Neural progenitor cell (in vitro differentiated cells): ENCODE results near the gene CDH18.

ENCODE experiments used
- EZH2 ChIP-seq: fragments of 200-600 bp; sonication (generic); IDR thresholded peaks from 2 replicates; pipeline ENCODE4 v1.6.1; 2017; ENCODE audit warnings: antibody characterized with exemption, mild to moderate bottlenecking, moderate library complexity
- EZH2phosphoT487 ChIP-seq: fragments of 200-600 bp; sonication (generic); IDR thresholded peaks from 2 replicates; pipeline ENCODE4 v1.6.1; 2017; ENCODE audit warnings: antibody characterized with exemption
- TF ChIP-seq, protein P1 (sequence below): fragments of 200-600 bp; sonication (generic); IDR thresholded peaks from 2 replicates; pipeline ENCODE4 v1.5.1; 2017; ENCODE audit warnings: antibody characterized with exemption, mild to moderate bottlenecking

DNA sequence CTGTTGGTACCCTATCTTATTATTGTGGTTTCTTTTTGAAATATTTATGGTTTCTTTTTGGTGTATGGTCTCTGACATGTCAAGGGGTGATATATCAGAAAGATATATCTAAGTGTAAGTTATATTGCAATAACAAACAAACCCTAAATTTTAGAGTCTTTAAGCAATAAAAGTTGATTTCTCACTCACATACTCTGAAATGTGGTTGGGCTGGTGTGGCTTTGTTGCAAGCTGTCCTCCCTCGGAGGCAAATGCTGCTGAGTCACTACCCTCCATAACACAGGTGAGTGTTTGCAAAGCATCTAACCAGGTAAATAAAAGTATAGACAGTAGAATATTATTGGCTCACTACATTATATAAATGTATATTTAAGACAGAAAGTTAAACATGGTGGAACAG lies 253.2 kb downstream of the CDH18 start:
- TF ChIP-seq, protein P1, sequence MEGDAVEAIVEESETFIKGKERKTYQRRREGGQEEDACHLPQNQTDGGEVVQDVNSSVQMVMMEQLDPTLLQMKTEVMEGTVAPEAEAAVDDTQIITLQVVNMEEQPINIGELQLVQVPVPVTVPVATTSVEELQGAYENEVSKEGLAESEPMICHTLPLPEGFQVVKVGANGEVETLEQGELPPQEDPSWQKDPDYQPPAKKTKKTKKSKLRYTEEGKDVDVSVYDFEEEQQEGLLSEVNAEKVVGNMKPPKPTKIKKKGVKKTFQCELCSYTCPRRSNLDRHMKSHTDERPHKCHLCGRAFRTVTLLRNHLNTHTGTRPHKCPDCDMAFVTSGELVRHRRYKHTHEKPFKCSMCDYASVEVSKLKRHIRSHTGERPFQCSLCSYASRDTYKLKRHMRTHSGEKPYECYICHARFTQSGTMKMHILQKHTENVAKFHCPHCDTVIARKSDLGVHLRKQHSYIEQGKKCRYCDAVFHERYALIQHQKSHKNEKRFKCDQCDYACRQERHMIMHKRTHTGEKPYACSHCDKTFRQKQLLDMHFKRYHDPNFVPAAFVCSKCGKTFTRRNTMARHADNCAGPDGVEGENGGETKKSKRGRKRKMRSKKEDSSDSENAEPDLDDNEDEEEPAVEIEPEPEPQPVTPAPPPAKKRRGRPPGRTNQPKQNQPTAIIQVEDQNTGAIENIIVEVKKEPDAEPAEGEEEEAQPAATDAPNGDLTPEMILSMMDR, result no peak
- TF ChIP-seq EZH2 (no peak), EZH2phosphoT487 (no peak)
